SJCRH30 (cell line): Measurements from ENCODE around the gene ZSCAN30. TPM values are rescaled to one million over a fixed set of nuclear protein-coding genes. Genes with fewer than 3 reads are reported as not detected.

Experiments
- DNase-seq, 2 experiments: peaks; one replicate each; pipeline ENCODE4 v3.0.0-alpha.2; 2015 to 2020
- H3K27ac ChIP-seq: fragments of 250-450 bp; sonication (Bioruptor Pico); 2 replicates; pipeline ENCODE4 v1.5.1; 2020; ENCODE audit warnings: mild to moderate bottlenecking, moderate library complexity
- H3K27me3 ChIP-seq: fragments of 250-450 bp; sonication (Bioruptor Pico); 2 replicates; pipeline ENCODE4 v1.5.1; 2020; ENCODE audit warnings: mild to moderate bottlenecking, moderate library complexity
- H3K36me3 ChIP-seq: fragments of 250-450 bp; sonication (Bioruptor Pico); 2 replicates; pipeline ENCODE4 v1.5.1; 2020; ENCODE audit warnings: mild to moderate bottlenecking, moderate library complexity
- H3K4me1 ChIP-seq: fragments of 250-450 bp; sonication (Bioruptor Pico); 2 replicates; pipeline ENCODE4 v1.5.1; 2020; ENCODE audit warnings: mild to moderate bottlenecking, moderate library complexity
- H3K4me3 ChIP-seq: fragments of 250-450 bp; sonication (Bioruptor Pico); 2 replicates; pipeline ENCODE4 v1.5.1; 2020; ENCODE audit warnings: mild to moderate bottlenecking, moderate library complexity
- H3K9me3 ChIP-seq: fragments of 250-450 bp; sonication (Bioruptor Pico); replicated peaks from 2 replicates; pipeline ENCODE4 v1.5.1; 2020; ENCODE audit warnings: mild to moderate bottlenecking, moderate library complexity
- total RNA-seq: library from RNA; depleted of rRNA; stranded (reverse); fragments of >200 nt; shearing (Covaris generic); gene quantifications from 2 replicates; pipeline ENCODE4 v1.2.3, GENCODE V29; 2014; rRNA removed

The ZSCAN30 gene
- 8.1 and 8.4 TPM in 2 replicates for total RNA-seq

DNA sequence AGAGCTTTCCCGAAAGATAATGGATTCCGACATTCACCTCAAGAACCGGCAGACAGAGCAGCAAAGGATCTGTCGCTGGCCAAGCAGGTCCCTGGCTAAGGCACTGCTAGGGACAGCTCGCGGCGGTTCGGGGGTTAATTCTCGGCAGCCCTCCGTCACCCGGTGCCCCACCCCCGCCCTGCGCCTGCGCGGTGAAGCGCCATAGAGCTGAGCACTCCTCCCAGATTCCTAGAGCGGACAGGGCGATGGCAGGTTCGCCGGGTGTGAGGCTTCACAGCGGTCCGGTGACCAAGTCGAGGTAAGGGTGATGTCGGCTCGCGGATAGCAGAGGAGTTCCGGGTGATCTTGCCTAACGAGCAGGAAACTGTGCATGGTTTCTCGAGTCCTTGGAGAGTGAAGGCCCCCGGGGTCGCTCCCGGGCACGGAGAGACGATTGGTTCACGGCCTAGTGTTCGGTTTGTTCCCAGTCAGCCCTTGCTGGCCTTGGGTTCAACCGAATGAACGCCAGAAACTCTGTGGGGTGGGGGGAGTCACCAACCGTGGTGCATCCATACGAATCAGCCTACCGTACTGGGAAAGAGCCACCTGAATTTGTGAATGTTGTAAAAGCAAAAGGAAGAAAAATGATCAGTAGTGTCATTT lies at the start of gene ZSCAN30:
Gene ZSCAN30, minus strand, starts transcription at position 136 of the 642 bp plus-strand sequence. CDS start 25,877 bp downstream, outside the sequence.
- Histone ChIP-seq H3K9me3 (no peaks in the 10 kb centered on the region), H3K36me3 (peaks cover 14% of the 10 kb centered on the region), H3K27me3 (no peaks in the 10 kb centered on the region), H3K4me1 (no peaks in the 10 kb centered on the region), H3K27ac (peak within 1 kb of the TSS; percentile 66), H3K4me3 (peak within 1 kb of the TSS; percentile 86)
- peak; percentile 89 to 90 for DNase-seq

- DNase-seq: no peak
- Histone ChIP-seq H3K27ac (no peak overlapping the region), H3K36me3 (peaks cover 71% of the 10 kb centered on the region), H3K4me1 (no peaks in the 10 kb centered on the region), H3K9me3 (no peaks in the 10 kb centered on the region), H3K27me3 (no peaks in the 10 kb centered on the region), H3K4me3 (no peak overlapping the region)
These were observed 47.3 kb upstream of the ZSCAN30 start for GRCh38 chr18:35337286-35337685.

- DNase-seq: no peak
- Histone ChIP-seq H3K36me3 (peaks cover 71% of the 10 kb centered on the region), H3K4me3 (no peak overlapping the region), H3K4me1 (no peaks in the 10 kb centered on the region), H3K9me3 (no peaks in the 10 kb centered on the region), H3K27ac (no peak overlapping the region), H3K27me3 (no peaks in the 10 kb centered on the region)
These were observed 45.8 kb upstream of the ZSCAN30 start for GRCh38 chr18:35335866-35336265.

DNA sequence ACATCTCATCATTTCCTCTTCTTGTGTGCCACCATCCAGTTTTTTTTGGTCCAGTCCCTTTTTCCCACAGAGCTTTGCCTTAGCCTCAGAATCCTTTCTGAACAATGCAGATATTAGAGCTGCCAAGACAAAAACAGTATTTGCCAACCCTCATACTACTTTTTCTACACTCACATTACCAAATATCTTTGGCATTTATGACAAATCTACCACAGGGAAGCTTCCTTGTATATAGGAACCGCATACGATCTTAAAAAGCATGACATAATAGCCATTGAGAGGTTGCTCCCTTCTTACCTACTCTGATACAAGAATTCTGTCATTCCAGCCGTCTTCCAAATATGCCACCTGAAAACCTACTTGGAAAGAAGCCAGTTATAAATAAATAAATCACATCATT lies 44.8 kb upstream of the ZSCAN30 start:
- H3K9me3 ChIP-seq: no peaks in the 10 kb centered on the region
- H3K4me3 ChIP-seq: no peak overlapping the region
- no peak overlapping the region for H3K27ac ChIP-seq
- no peaks in the 10 kb centered on the region for H3K27me3 ChIP-seq
- no peaks in the 10 kb centered on the region for H3K4me1 ChIP-seq
- H3K36me3 ChIP-seq: peaks cover 65% of the 10 kb centered on the region
- DNase-seq: no peak

DNA sequence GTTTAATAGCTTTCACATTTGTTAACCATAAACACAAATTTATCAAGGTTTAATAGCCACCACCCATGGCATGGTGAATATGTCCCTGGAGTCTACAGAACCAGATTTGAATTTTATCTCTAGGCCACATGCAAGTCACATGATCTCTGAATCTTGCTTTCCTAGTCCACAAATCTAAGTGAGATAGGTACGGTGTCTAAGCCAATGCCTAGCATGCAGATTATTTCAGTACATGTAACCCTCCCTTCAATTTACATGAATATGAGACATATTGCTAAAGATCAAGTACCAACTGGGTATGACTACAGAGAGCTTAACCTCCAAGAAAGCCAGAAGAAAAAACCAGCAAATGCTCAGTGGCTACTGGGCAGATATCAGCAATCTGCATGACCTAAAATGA lies 44.2 kb upstream of the ZSCAN30 start:
- Histone ChIP-seq H3K4me1 (no peaks in the 10 kb centered on the region), H3K36me3 (peaks cover 63% of the 10 kb centered on the region), H3K9me3 (no peaks in the 10 kb centered on the region), H3K27ac (no peak overlapping the region), H3K27me3 (no peaks in the 10 kb centered on the region), H3K4me3 (no peak overlapping the region)
- DNase-seq: no peak

- Histone ChIP-seq H3K27me3 (no peaks in the 10 kb centered on the region), H3K36me3 (peaks cover 36% of the 10 kb centered on the region), H3K4me1 (no peaks in the 10 kb centered on the region), H3K9me3 (no peaks in the 10 kb centered on the region), H3K27ac (no peak overlapping the region), H3K4me3 (no peak overlapping the region)
- DNase-seq: no peak
These were observed 41.5 kb upstream of the ZSCAN30 start for GRCh38 chr18:35331367-35332087.

DNA sequence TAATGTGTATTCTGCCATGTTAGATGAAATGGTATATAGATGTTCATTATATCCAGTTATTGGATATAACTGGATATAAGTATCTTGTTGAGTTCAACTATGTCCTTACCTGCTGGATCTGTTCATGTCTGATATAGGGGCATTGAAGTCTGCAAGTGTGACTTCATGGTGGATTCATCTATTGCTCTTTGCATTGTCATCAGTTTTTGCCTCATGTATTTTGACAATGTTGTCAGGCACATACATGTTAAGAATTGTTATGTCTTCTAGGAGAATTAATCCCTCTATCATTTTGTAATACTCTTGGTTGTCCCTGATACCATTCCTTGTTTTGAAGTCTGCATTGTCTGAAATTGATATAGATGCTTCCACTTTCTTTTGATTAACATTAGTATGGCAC lies 38.8 kb upstream of the ZSCAN30 start:
- peaks cover 13% of the 10 kb centered on the region for H3K36me3 ChIP-seq
- H3K27ac ChIP-seq: no peak overlapping the region
- no peaks in the 10 kb centered on the region for H3K27me3 ChIP-seq
- DNase-seq: no peak
- no peaks in the 10 kb centered on the region for H3K9me3 ChIP-seq
- H3K4me3 ChIP-seq: no peak overlapping the region
- H3K4me1 ChIP-seq: no peaks in the 10 kb centered on the region

GRCh38 chr18:35326695-35327387 lies 36.8 kb upstream of the ZSCAN30 start:
- H3K4me3 ChIP-seq: no peak overlapping the region
- H3K27me3 ChIP-seq: no peaks in the 10 kb centered on the region
- no peaks in the 10 kb centered on the region for H3K4me1 ChIP-seq
- no peak for DNase-seq
- no peaks in the 10 kb centered on the region for H3K9me3 ChIP-seq
- H3K27ac ChIP-seq: no peak overlapping the region
- H3K36me3 ChIP-seq: no peaks in the 10 kb centered on the region

- H3K27ac ChIP-seq: no peak overlapping the region
- DNase-seq: no peak
These were observed 35.1 kb upstream of the ZSCAN30 start for GRCh38 chr18:35324926-35325655.

GRCh38 chr18:35322486-35323458 lies 32.7 kb upstream of the ZSCAN30 start:
- DNase-seq: no peak
- no peaks in the 10 kb centered on the region for H3K4me1 ChIP-seq
- no peaks in the 10 kb centered on the region for H3K27me3 ChIP-seq
- no peak overlapping the region for H3K4me3 ChIP-seq
- H3K27ac ChIP-seq: no peak overlapping the region
- no peaks in the 10 kb centered on the region for H3K36me3 ChIP-seq
- no peaks in the 10 kb centered on the region for H3K9me3 ChIP-seq

More at GRCh38 chr18:35324926-35325655, 35.1 kb upstream of the ZSCAN30 start:
- Histone ChIP-seq H3K4me3 (no peak overlapping the region), H3K4me1 (no peaks in the 10 kb centered on the region), H3K9me3 (no peaks in the 10 kb centered on the region), H3K36me3 (no peaks in the 10 kb centered on the region), H3K27me3 (no peaks in the 10 kb centered on the region)

GRCh38 chr18:35311496-35311895 lies 21.5 kb upstream of the ZSCAN30 start:
- no peaks in the 10 kb centered on the region; the same call in none of the 2 replicates for H3K9me3 ChIP-seq
- no peak for DNase-seq
- H3K4me3 ChIP-seq: no peak overlapping the region
- peaks cover 11% of the 10 kb centered on the region for H3K36me3 ChIP-seq
- no peak overlapping the region for H3K27ac ChIP-seq
- H3K27me3 ChIP-seq: no peaks in the 10 kb centered on the region
- no peaks in the 10 kb centered on the region for H3K4me1 ChIP-seq

- H3K4me3 ChIP-seq: no peak overlapping the region
- peaks cover 3% of the 10 kb centered on the region for H3K9me3 ChIP-seq
- H3K27me3 ChIP-seq: no peaks in the 10 kb centered on the region
- no peak for DNase-seq
- H3K4me1 ChIP-seq: no peaks in the 10 kb centered on the region
- H3K36me3 ChIP-seq: peaks cover 26% of the 10 kb centered on the region
- H3K27ac ChIP-seq: no peak overlapping the region
These were observed 16.7 kb upstream of the ZSCAN30 start for GRCh38 chr18:35306588-35307250.

DNA sequence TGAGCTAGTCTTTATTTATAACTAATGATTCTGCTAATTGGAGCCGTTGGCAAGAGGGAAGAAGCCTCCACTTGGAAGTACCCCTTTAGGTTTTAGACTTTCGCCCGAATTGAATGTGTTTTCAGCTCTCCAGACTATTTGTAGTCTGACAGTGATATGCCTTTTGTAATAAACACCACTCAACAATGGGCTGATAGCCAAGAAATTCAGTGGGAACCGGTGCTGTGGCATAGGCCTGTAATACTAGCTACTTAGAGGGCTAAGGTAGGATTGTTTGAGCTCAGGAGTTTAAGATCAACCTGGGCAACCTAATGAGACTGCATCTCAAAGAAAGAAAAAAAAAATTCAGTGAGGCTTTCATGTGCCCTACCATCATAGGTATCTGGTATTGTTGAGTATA lies 13.6 kb upstream of the ZSCAN30 start:
- H3K4me3 ChIP-seq: no peak overlapping the region
- H3K4me1 ChIP-seq: no peaks in the 10 kb centered on the region
- no peak overlapping the region for H3K27ac ChIP-seq
- DNase-seq: no peak
- H3K27me3 ChIP-seq: no peaks in the 10 kb centered on the region
- H3K36me3 ChIP-seq: peaks cover 41% of the 10 kb centered on the region
- peaks cover 3% of the 10 kb centered on the region for H3K9me3 ChIP-seq
